Parathyroid adenoma (tissue), 2 donors: ENCODE measurements around the gene UCN2.

Source experiments
- H2AFZ ChIP-seq: fragments of 300-600 bp; sonication (generic); one replicate; pipeline ENCODE4 v1.7.0; 2017; ENCODE audit warnings: antibody characterized with exemption, mild to moderate bottlenecking
- H3K27ac ChIP-seq: fragments of 300-600 bp; sonication (generic); one replicate; pipeline ENCODE4 v1.7.0; 2017
- H3K27me3 ChIP-seq: fragments of 300-600 bp; sonication (generic); one replicate; pipeline ENCODE4 v1.7.0; 2017; ENCODE audit warnings: low read length; ENCODE audit not compliant: control insufficient read depth, insufficient read depth
- H3K36me3 ChIP-seq: fragments of 300-600 bp; sonication (generic); one replicate; pipeline ENCODE4 v1.7.0; 2017; ENCODE audit warnings: low read length; ENCODE audit not compliant: control insufficient read depth, insufficient read depth
- H3K4me1 ChIP-seq: fragments of 300-600 bp; sonication (generic); one replicate; pipeline ENCODE4 v1.7.0; 2017; ENCODE audit warnings: control low read depth
- H3K4me2 ChIP-seq: fragments of 300-600 bp; sonication (generic); one replicate; pipeline ENCODE4 v1.7.0; 2017; ENCODE audit warnings: low read length
- H3K4me3 ChIP-seq: fragments of 300-600 bp; sonication (generic); one replicate; pipeline ENCODE4 v1.7.0; 2017; ENCODE audit warnings: low read depth, low read length
- H3K79me2 ChIP-seq: fragments of 300-600 bp; sonication (generic); one replicate; pipeline ENCODE4 v1.7.0; 2017; ENCODE audit warnings: control low read depth
- H3K9ac ChIP-seq: fragments of 300-600 bp; sonication (generic); one replicate; pipeline ENCODE4 v1.7.0; 2017; ENCODE audit warnings: mild to moderate bottlenecking
- H3K9me3 ChIP-seq: fragments of 300-600 bp; sonication (generic); one replicate; pipeline ENCODE4 v1.7.0; 2017; ENCODE audit warnings: low read length; ENCODE audit not compliant: control insufficient read depth
- TF ChIP-seq, protein P1 (sequence below): fragments of 300-600 bp; sonication (generic); IDR thresholded peaks from one replicate; pipeline ENCODE4 v1.7.0; 2017; ENCODE audit warnings: antibody characterized with exemption, mild to moderate bottlenecking
- donor health status: primary hyperparathyroidism.

Gene UCN2

DNA sequence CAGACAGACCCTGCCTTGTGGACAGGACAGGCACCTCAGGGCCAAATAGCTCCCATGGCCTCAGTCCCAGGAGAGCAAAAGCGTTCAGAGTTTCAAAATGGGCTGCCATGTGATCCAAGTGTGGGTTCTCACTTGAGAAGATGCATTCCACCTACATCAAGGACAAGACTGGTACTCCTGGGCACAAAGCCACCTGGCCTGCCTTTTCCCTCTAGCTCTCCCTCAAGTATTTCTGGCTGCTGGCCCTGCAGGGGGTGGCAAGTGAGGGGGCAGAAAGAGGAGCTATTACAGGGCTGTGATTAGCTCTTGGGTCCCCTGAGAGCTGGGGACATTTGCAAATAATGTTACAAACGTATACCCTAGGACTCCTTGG is 38.0 kb upstream of the UCN2 start:
- TF ChIP-seq, protein P1, sequence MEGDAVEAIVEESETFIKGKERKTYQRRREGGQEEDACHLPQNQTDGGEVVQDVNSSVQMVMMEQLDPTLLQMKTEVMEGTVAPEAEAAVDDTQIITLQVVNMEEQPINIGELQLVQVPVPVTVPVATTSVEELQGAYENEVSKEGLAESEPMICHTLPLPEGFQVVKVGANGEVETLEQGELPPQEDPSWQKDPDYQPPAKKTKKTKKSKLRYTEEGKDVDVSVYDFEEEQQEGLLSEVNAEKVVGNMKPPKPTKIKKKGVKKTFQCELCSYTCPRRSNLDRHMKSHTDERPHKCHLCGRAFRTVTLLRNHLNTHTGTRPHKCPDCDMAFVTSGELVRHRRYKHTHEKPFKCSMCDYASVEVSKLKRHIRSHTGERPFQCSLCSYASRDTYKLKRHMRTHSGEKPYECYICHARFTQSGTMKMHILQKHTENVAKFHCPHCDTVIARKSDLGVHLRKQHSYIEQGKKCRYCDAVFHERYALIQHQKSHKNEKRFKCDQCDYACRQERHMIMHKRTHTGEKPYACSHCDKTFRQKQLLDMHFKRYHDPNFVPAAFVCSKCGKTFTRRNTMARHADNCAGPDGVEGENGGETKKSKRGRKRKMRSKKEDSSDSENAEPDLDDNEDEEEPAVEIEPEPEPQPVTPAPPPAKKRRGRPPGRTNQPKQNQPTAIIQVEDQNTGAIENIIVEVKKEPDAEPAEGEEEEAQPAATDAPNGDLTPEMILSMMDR: no peak

DNA sequence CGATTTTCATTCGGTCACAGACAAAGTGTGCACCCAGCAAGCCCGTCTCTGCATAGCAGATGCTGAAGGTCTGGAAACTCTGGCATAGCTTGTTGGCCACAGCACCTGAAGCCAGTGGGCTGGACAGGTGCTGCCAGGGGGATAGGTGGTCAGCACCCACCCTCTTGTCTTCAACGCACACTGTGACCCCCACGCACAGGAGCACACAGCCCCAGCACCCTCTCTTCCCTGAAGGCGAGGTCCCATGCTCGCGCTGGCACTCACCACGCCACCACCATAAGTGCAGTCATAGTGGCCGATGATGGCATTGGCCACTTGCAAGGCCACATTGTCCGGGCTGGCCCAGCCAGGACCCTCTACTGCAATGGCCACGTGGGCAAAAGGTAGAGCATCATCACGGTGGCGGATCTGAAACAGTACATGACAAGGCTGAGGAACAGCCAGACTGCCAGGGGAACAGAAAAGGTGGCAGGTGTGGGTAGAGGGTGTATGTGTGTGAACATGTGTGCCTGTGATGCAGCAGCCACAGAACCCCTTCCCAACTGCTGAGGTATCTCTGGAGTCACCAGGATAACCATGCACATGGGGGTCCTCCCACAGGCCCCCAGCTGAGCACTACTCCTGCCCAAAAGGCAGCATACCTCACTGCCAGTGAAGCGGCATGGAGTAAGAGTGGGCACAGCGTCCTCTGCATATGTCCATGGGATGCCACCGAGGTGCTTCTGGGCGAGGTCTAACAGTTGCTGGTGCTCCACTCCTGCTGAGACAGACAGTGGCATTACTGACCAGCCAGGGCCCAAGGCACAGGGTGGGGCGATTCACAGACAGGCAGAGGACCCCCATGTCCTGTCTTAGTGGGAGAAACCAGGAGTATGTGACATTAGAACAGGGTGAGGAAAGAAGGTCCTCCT is 37.4 kb upstream of the UCN2 start:
- H3K36me3 ChIP-seq: no peaks in the 10 kb centered on the region
- H3K27ac ChIP-seq: no peak overlapping the region
- H3K4me2 ChIP-seq: no peak overlapping the region
- TF ChIP-seq, protein P1: no peak
- H3K9ac ChIP-seq: no peak overlapping the region
- H2AFZ ChIP-seq: no peak overlapping the region
- H3K79me2 ChIP-seq: no peaks in the 10 kb centered on the region
- no peaks in the 10 kb centered on the region for H3K27me3 ChIP-seq
- no peaks in the 10 kb centered on the region for H3K4me1 ChIP-seq
- H3K9me3 ChIP-seq: no peaks in the 10 kb centered on the region
- no peak overlapping the region for H3K4me3 ChIP-seq

More for the DNA sequence above, 38.0 kb upstream of the UCN2 start:
- H3K4me2 ChIP-seq: no peak overlapping the region
- no peaks in the 10 kb centered on the region for H3K36me3 ChIP-seq
- no peak overlapping the region for H3K27ac ChIP-seq
- no peaks in the 10 kb centered on the region for H3K9me3 ChIP-seq
- no peaks in the 10 kb centered on the region for H3K79me2 ChIP-seq
- no peaks in the 10 kb centered on the region for H3K27me3 ChIP-seq
- H2AFZ ChIP-seq: no peak overlapping the region
- H3K4me1 ChIP-seq: no peaks in the 10 kb centered on the region
- H3K9ac ChIP-seq: no peak overlapping the region
- H3K4me3 ChIP-seq: no peak overlapping the region

DNA sequence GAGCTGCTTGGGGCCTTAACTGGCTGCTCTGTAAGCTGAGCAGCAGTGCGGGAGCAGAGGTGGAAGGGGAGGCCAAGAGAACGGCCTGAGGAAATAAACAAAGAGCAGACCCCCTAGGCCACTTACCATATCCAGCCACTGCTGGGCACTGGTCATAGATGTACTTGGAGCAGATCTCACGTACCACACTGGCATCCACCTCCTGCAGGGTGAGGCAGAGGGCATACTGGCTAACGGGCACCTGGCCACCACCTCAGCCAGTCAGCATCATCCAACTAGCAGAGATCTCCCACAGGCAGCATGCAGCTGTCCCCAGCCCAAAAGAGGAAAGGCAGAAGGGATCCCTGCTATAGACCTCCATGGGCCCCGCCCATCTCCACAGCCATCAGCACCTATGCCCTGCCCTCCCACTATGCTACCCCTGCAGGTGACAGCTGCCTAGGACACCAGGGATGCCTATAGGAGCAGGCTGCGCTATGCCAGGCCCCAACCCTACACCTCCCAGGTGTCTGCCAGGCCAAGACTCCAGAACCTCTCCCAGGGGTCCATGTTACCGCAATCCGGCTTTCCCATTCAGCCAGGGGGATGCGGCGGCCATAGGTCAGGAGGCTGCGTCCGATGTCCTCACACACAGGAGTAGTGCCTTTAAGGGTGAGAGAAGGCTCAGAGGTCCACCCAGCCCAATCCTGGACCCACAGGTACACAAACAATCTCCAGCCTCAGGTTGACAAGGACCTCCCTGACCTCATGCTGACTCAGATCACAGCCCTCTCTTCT is 36.1 kb upstream of the UCN2 start:
- no peak overlapping the region for H2AFZ ChIP-seq
- H3K4me1 ChIP-seq: peaks cover 7% of the 10 kb centered on the region
- no peaks in the 10 kb centered on the region for H3K36me3 ChIP-seq
- no peak overlapping the region for H3K4me3 ChIP-seq
- no peak overlapping the region for H3K27ac ChIP-seq
- TF ChIP-seq, protein P1: no peak
- H3K4me2 ChIP-seq: no peak overlapping the region
- H3K9ac ChIP-seq: no peak overlapping the region
- no peaks in the 10 kb centered on the region for H3K9me3 ChIP-seq
- H3K27me3 ChIP-seq: no peaks in the 10 kb centered on the region
- no peaks in the 10 kb centered on the region for H3K79me2 ChIP-seq

DNA sequence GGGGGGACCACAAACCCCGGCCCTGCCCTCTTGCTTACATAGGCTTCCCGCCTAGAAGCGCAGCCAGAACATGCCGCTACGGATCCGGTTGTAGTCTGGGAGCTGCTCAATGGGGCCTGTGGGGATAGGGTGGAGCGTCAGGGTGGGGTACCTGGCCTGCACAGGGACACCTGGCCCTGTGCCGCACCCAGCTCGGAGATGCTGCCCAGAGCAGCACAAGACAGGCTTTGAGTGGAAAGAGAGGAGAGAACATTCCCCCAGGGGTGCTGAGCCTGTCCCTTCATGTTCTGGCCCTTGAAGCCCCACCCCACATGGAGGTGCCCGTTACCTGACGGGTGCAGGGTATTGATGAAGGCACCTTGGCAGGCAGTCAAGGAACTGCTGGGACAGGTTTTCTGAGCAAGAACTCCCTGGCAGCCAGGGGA is 35.5 kb upstream of the UCN2 start:
- no peaks in the 10 kb centered on the region for H3K9me3 ChIP-seq
- no peaks in the 10 kb centered on the region for H3K27me3 ChIP-seq
- no peak overlapping the region for H2AFZ ChIP-seq
- H3K4me1 ChIP-seq: peaks cover 7% of the 10 kb centered on the region
- H3K4me3 ChIP-seq: no peak overlapping the region
- no peak overlapping the region for H3K9ac ChIP-seq
- no peak overlapping the region for H3K4me2 ChIP-seq
- H3K27ac ChIP-seq: no peak overlapping the region
- TF ChIP-seq, protein P1: no peak
- no peaks in the 10 kb centered on the region for H3K79me2 ChIP-seq
- no peaks in the 10 kb centered on the region for H3K36me3 ChIP-seq
